M059J (cell line): ENCODE data around the gene PATJ. TPM values are rescaled to one million over a fixed set of nuclear protein-coding genes. Genes with fewer than 3 reads are reported as not detected.
"Not testable (repeated sequence)": the region's sequence is repeated elsewhere in the genome, so short reads cannot be mapped to it uniquely, and the experiment has no call there.

Experiments used
- DNase-seq: peaks from one replicate; pipeline ENCODE4 v3.0.0-alpha.2; 2012; ENCODE audit warnings: low read depth
- total RNA-seq: library from RNA; depleted of rRNA; stranded (reverse); fragments of >200 nt; shearing (Covaris generic); gene quantifications from 2 replicates; pipeline ENCODE4 v1.2.3, GENCODE V29; 2014; rRNA removed

PATJ gene
- total RNA-seq, 1 experiment from 2014 or later, result 18.0 TPM

DNA sequence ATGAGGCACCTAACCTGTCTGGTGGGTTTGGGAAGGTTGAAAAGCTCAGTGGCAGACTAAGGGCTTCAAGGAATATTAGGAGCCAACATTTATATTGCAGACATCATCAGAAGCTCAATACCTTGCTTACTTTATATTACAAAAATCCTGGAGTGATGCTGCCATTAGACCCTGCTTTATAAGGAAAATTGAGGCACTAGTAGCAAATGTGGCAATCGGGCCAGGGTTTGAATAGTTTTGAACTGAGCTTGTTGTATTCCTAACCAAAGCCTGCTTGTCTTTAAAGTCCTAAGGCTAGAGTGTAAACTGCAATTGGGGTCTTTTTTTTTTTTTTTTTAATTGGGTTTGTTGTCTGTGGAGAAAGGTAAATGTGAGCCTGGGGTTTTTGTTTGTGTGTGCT lies 466.7 kb downstream of the PATJ start:
- no peak for DNase-seq

DNA sequence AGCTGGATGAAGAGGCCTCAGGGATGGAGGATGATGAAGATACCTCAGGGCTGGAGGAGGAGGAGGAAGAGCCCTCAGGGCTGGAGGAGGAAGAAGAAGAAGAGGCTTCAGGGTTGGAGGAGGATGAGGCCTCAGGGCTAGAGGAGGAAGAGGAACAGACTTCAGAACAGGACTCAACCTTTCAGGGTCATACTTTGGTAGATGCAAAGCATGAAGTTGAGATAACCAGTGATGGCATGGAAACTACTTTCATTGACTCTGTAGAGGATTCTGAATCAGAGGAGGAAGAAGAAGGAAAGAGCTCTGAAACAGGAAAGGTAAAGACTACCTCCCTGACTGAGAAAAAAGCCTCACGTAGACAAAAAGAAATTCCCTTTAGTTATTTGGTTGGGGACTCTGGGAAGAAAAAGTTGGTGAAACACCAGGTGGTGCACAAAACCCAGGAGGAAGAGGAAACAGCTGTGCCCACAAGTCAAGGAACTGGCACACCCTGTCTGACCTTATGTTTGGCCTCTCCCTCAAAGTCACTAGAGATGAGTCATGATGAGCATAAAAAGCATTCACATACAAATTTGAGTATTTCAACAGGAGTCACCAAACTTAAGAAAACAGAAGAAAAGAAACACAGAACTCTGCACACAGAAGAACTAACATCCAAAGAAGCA lies 467.8 kb downstream of the PATJ start:
- peak; percentile 69 for DNase-seq

DNA sequence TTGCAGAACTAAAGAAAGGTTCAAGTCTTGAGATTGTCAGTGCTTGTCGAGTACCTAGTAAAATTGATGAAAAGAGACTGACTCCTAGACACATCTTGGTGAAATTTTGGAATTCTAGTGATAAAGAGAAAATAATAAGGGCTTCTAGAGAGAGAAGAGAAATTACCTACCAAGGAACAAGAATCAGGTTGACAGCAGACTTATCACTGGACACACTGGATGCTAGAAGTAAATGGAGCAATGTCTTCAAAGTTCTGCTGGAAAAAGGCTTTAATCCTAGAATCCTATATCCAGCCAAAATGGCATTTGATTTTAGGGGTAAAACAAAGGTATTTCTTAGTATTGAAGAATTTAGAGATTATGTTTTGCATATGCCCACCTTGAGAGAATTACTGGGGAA lies 468.7 kb downstream of the PATJ start:
- DNase-seq, result peak; percentile 54

DNA sequence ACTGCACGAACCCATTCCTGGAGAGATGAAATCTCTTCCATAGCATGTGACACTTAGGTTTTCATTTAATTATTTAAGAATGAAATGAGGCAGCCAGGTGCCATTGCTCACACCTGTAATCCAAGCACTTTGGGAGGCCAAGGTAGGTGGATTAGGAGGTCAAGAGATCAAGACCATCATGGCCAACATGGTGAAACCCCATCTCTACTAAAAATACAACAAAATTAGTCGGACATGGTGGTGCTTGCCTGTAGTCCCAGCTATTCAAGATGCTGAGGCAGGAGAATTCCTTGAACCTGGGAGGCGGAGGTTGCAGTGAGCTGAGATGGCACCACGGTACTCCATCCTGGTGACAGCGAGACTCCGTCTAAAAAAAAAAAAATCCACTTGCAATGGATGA lies 470.1 kb downstream of the PATJ start:
- no peak for DNase-seq

DNA sequence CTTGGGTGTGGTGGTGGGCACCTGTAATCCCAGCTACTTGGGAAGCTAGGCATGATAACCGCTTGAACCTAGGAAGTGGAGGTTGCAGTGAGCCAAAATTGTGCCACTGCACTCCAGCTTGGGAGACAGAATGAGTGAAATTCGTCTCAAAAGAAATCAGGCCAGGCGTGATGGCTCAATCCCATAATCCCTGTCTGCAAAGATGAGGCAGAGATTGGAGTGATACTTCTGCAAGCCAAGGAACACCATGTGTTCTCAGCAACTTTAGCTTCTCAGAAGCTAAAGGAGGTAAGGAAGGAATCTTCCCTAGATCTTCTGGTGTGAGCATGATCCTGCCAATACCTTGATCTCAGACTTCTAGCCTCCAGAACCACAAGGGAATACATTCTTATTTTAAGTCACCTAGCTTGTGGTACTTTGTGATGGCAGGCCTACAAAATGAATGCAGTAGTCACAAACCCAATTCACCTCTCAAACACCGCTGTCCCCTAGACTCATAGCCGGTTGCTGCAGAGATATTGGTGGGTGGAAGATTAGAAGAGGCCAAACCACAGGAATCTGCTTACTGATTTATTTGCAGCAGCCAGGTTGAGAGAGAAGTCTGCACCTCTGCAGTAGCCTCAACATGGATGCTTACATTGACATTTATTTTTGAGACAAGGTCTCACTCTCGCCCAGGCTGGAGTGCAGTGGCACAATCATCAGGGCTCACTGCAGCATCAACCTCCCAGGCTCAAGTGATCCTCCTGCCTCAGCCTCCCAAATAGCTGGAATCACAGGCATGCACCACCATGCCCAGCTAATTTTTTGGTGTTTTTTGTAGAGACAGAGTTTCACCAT lies 471.0 kb downstream of the PATJ start:
- DNase-seq, result peak; percentile 48

DNA sequence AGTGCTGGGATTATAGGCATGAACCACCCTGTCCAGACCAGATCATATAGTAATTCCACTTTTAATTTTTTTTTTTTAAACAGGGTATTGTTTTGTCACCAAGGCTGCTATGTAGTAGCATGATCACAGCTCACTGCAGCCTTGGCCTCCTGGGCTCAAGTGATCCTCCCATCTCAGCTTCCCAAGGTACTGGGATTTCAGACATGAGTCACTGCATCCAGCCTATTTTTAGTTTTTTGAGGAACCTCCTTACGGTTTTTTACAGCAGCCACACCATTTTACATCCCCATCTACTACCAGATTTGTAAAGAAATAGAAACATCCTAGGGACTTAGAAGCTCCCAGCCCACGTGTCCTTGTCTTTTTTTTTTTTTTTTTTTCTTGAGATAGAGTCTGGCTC lies 476.3 kb downstream of the PATJ start:
- DNase-seq, result peak; percentile 62

DNA sequence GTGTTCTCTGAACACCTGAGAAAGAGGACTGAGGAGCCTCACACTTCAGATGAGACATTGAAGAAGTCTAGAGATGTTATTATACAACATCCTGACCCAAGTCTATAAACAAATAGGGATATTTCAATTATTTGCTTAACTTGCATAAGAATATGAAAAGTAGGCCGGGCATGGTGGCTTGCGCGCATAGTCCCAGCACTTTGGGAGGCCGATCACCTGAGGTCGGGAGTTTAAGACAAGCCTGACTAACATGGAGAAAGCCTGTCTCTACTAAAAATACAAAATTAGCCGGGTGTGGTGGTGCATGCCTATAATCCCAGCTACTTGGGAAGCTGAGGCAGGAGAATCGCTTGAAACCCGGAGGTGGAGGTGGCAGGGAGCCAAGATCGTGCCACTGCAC lies 478.2 kb downstream of the PATJ start:
- not testable (repeated sequence) for DNase-seq

DNA sequence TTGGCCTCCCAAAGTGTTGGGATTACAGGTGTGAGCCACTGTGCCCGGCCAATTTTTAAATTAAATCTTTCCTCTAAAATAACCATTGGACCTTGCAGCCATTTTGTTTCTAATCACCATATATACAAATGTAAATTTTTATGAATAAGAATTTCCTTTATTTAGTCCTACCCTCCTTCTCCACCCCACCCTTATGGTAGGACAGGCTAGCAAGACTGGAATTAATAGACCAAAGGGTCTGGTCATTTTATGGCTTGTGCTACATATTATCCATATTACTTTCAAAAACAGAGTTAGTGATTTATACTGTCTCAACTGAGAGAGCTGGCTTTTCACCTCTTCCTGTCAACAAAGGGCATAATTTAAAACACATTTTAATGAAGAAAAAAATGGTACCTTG lies 478.9 kb downstream of the PATJ start:
- DNase-seq, result no peak

DNA sequence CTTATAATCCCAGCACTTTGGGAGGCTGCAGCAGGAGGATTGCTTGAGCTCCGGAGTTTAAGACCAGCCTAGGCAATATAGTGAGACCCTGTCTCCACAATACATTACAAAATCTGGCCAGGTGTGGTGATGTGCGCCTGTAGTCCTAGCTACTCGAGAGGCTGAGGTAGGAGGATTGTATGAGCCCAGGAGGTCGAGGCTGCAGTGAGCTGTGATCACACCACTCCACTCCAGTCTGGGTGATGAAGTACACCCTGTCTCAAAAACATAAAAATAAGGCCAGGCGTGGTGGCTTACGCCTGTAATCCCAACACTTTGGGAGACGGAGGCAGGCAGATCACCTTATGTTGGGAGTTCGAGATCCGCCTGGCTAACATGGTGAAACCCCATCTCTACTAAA lies 480.0 kb downstream of the PATJ start:
- no peak for DNase-seq

DNA sequence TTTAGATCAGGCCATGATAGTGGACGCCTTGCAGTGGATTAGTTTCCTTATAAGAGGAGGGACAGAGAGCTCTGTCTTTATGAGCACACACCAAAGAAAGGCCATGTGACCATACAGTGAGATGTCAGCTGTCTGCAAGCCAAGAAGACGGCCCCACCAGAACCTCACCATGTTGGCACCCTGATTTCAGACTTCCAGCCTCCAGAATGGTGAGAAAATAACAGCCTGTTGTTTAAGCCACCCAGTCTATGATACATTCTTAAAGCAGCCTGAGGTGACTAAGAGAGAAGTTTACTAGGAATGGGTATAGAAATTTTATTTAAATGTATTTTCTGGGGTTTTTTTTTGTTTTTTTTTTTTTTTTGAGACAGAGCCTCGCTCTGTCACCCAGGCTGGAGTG lies 481.9 kb downstream of the PATJ start:
- DNase-seq, result no peak

DNA sequence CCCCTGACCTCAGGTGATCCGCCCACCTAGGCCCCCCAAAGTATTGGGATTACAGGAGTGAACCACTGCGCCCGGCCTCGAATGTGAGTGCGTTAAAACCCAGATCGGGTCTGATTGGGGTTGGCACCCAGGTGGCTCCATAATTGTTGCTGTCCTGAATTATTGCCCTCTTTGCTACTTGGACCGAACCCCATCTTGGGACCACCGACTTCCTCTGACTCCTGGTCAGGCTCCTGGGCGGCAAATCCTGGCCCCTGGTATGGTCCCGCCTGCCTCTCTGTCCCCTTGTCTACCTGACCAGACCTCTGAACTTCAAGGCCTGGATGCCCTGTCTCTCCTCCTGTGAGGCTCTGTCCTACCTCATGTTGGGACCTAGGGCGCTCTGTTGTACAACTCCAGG lies 485.2 kb downstream of the PATJ start:
- no peak for DNase-seq

Other genes starting within 250 kb of the PATJ start
- gene TM2D1, start 17.3 kb upstream of the PATJ start, total RNA-seq, result 57.3 and 69.8 TPM in 2 replicates